Measurements from ENCODE around the gene WNT5B.

DNA sequence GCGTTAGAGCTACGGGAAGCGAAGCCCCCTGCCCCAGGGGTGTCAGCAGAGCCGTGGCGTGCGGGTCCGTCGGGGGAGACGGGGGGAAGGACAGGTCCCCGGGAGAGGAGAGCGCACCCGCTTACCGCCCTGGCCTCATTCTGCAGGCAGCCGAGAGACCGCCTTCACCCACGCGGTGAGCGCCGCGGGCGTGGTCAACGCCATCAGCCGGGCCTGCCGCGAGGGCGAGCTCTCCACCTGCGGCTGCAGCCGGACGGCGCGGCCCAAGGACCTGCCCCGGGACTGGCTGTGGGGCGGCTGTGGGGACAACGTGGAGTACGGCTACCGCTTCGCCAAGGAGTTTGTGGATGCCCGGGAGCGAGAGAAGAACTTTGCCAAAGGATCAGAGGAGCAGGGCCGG is 10.5 kb downstream of the WNT5B start:
- TF ChIP-seq GATA2 (IDR thresholded peaks at IDR 0.05; ENCODE audit: low read depth, low read length) = no peak
- no peak for TF ChIP-seq GATA3 (IDR thresholded peaks at IDR 0.05; ENCODE audit: low read depth, low read length)
